Activated CD4-positive, alpha-beta T cell treated with anti-CD3 and anti-CD28 coated beads for 4 hours (primary cell): Measurements from ENCODE around the gene SPECC1.
"Not testable (repeated sequence)": the region's sequence is repeated elsewhere in the genome, so short reads cannot be mapped to it uniquely, and the experiment has no call there.

Experiments
- DNase-seq, 2 donors: peaks; one replicate each; pipeline ENCODE4 v3.0.0-alpha.2; 2020

The SPECC1 gene

DNA sequence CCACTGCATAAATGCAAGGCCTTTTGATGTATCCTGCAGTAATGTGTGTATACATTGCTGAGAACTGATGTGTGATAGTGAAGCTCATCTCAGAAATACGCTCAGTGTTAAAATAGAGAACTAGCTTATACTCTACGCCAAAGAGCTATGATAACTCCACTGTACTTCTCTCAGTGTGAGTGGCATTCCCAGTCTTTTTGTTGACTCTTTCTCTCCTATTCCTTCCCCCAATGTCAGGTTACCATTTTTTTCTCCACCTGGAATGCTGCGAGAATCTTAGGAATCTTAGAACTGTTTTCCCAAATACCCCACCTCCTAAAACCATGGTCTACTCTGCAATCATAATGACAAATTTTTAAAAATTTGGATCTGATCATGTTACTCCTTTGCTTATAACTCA lies 342.2 kb downstream of the SPECC1 start:
- DNase-seq = not testable (repeated sequence)

GRCh38 chr17:20352567-20352966 lies 343.4 kb downstream of the SPECC1 start:
- not testable (repeated sequence) for DNase-seq

DNA sequence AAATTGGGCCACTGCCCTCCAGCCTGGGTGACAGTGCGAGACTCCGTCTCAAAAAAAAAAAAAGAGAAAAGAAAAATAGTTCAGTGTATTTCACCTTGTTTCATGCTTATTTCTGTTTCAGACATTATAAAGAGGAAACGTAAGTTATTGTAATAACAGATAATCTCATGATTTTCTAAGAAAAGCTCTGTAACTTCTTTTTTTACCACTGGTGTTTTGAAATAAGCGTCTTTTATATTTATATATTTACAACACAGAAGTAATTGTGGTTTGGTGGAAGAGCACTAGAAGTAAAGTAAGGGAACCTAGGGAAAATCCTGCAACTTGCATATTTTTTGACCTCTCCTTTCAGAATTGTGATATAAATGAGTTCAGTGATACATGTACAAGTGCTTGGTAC lies 354.7 kb downstream of the SPECC1 start:
- not testable (repeated sequence) for DNase-seq
